ENCODE results near the gene ASTN2. TPM values are rescaled to one million over a fixed set of nuclear protein-coding genes. Genes with fewer than 3 reads are reported as not detected.

Gene ASTN2
- total and polyA plus RNA-seq, 9 donors, result 1.8 to 6.4 (median 3.2) TPM

GRCh38 chr9:116873491-116873890, 541.4 kb downstream of the ASTN2 start:
- no peaks in the 10 kb centered on the region for H3K9me3 ChIP-seq
- no peak for DNase-seq
- no peak for TF ChIP-seq POLR2A (IDR thresholded peaks at IDR 0.05)
- TF ChIP-seq EP300 (IDR thresholded peaks at IDR 0.05), result no peak
- TF ChIP-seq CTCF (IDR thresholded peaks at IDR 0.05), result no peak
- H3K4me1 ChIP-seq (ENCODE audit: insufficient read depth), result no peaks in the 10 kb centered on the region
- no peak overlapping the region for H3K27ac ChIP-seq
- H3K27me3 ChIP-seq, result no peaks in the 10 kb centered on the region
- intact Hi-C loops (cut with DNase I), result loop anchor here in 1 of 4 donors (10.0 kb wide), 1 partner anchor 451 kb away; no protein-coding TSS in a partner anchor
- WGBS, 3 donors, result 77 to 86% (median 80%) methylated on average over 2 of the region's 2 CpGs
- no peak overlapping the region for H3K4me3 ChIP-seq
- H3K36me3 ChIP-seq, result no peaks in the 10 kb centered on the region

- no peak for DNase-seq
- WGBS, 3 donors, result 89 to 94% (median 93%) methylated on average over 3 of the region's 3 CpGs
- Histone ChIP-seq H3K4me3 (no peak overlapping the region), H3K4me1 (ENCODE audit: insufficient read depth) (no peaks in the 10 kb centered on the region), H3K27me3 (no peaks in the 10 kb centered on the region), H3K36me3 (no peaks in the 10 kb centered on the region), H3K27ac (no peak overlapping the region), H3K9me3 (no peaks in the 10 kb centered on the region)
- intact Hi-C loops (cut with DNase I), result loop anchor here in 1 of 4 donors (10.0 kb wide), 1 partner anchor 454 kb away; no protein-coding TSS in a partner anchor
- no peak for TF ChIP-seq POLR2A (IDR thresholded peaks at IDR 0.05)
Observed at GRCh38 chr9:116870566-116870965, 544.3 kb downstream of the ASTN2 start.

GRCh38 chr9:116868201-116868600, 546.7 kb downstream of the ASTN2 start:
- WGBS, 3 donors, result 77 to 86% (median 84%) methylated on average over 3 of the region's 3 CpGs
- Histone ChIP-seq H3K27me3 (no peaks in the 10 kb centered on the region), H3K4me1 (ENCODE audit: insufficient read depth) (no peaks in the 10 kb centered on the region), H3K36me3 (no peaks in the 10 kb centered on the region), H3K4me3 (no peak overlapping the region), H3K9me3 (no peaks in the 10 kb centered on the region), H3K27ac (no peak overlapping the region)
- no peak for DNase-seq
- TF ChIP-seq POLR2A (IDR thresholded peaks at IDR 0.05), result no peak
- TF ChIP-seq EP300 (IDR thresholded peaks at IDR 0.05), result no peak
- TF ChIP-seq CTCF (IDR thresholded peaks at IDR 0.05), result no peak
- intact Hi-C loops (cut with DNase I), result no loop called here

- Histone ChIP-seq H3K4me1 (ENCODE audit: insufficient read depth) (no peaks in the 10 kb centered on the region), H3K9me3 (no peaks in the 10 kb centered on the region), H3K27ac (no peak overlapping the region), H3K27me3 (no peaks in the 10 kb centered on the region), H3K4me3 (no peak overlapping the region), H3K36me3 (no peaks in the 10 kb centered on the region)
- no peak for TF ChIP-seq CTCF (IDR thresholded peaks at IDR 0.05)
- TF ChIP-seq EP300 (IDR thresholded peaks at IDR 0.05), result no peak
- no peak for TF ChIP-seq POLR2A (IDR thresholded peaks at IDR 0.05)
- no peak for DNase-seq
- intact Hi-C loops (cut with DNase I), result no loop called here
Observed at GRCh38 chr9:116861321-116861720, 553.5 kb downstream of the ASTN2 start.

- no peaks in the 10 kb centered on the region for H3K4me1 ChIP-seq (ENCODE audit: insufficient read depth)
- no peak overlapping the region for H3K27ac ChIP-seq
- no peak for TF ChIP-seq CTCF (IDR thresholded peaks at IDR 0.05)
- TF ChIP-seq POLR2A (IDR thresholded peaks at IDR 0.05), result no peak
- no peak for TF ChIP-seq EP300 (IDR thresholded peaks at IDR 0.05)
- WGBS, 3 donors, result 42 to 47% (median 45%) methylated on average over 3 of the region's 3 CpGs
- no peaks in the 10 kb centered on the region for H3K36me3 ChIP-seq
- peak in 4 of 5 donors; percentile 18 to 38 (median 19) for DNase-seq
- intact Hi-C loops (cut with DNase I), result no loop called here
- H3K27me3 ChIP-seq, result no peaks in the 10 kb centered on the region
- H3K4me3 ChIP-seq, result no peak overlapping the region
- no peaks in the 10 kb centered on the region for H3K9me3 ChIP-seq
Observed at GRCh38 chr9:116860509-116861120, 554.2 kb downstream of the ASTN2 start.
